Measurements from ENCODE around the gene DGKG. TPM values are rescaled to one million over a fixed set of nuclear protein-coding genes. Genes with fewer than 3 reads are reported as not detected.

DGKG gene
- total RNA-seq, 1 donor, result 2.5 TPM

- Histone ChIP-seq H3K9me3 (ENCODE audit: low read depth, low read length) (no peaks in the 10 kb centered on the region), H4K20me1 (ENCODE audit: insufficient read depth, low read length) (no peaks in the 10 kb centered on the region), H3K4me2 (ENCODE audit: insufficient read depth, low read length) (peak overlapping the region; percentile 74), H3K79me2 (ENCODE audit: insufficient read depth, low read length) (no peaks in the 10 kb centered on the region), H3K27me3 (ENCODE audit: insufficient read depth, low read length) (peaks cover 51% of the 10 kb centered on the region), H3K36me3 (ENCODE audit: insufficient read depth, low read length) (no peaks in the 10 kb centered on the region), H2AFZ (ENCODE audit: low read length) (peak overlapping the region; percentile 59), H3K4me1 (ENCODE audit: insufficient read depth, low read length) (peaks cover 16% of the 10 kb centered on the region), H3K27ac (ENCODE audit: low read depth, low read length) (no peak overlapping the region), H3K4me3 (ENCODE audit: insufficient read depth, low read length) (peak overlapping the region; percentile 58)
- no peak for DNase-seq (ENCODE audit: insufficient read length, low spot score, missing footprints)
- no peak for TF ChIP-seq CTCF (IDR thresholded peaks at IDR 0.05; ENCODE audit: extremely low read depth, low read depth, low read length)
Measured at GRCh38 chr3:186362537-186362842, 456 bp upstream of the DGKG start.

GRCh38 chr3:186361246-186361761, 730 bp downstream of the DGKG start:
- Histone ChIP-seq H4K20me1 (ENCODE audit: insufficient read depth, low read length) (no peaks in the 10 kb centered on the region), H3K27me3 (ENCODE audit: insufficient read depth, low read length) (peaks cover 43% of the 10 kb centered on the region), H3K36me3 (ENCODE audit: insufficient read depth, low read length) (no peaks in the 10 kb centered on the region), H3K9me3 (ENCODE audit: low read depth, low read length) (no peaks in the 10 kb centered on the region), H3K79me2 (ENCODE audit: insufficient read depth, low read length) (no peaks in the 10 kb centered on the region), H2AFZ (ENCODE audit: low read length) (no peak overlapping the region), H3K4me2 (ENCODE audit: insufficient read depth, low read length) (peak overlapping the region; percentile 74), H3K4me3 (ENCODE audit: insufficient read depth, low read length) (no peak overlapping the region), H3K4me1 (ENCODE audit: insufficient read depth, low read length) (peaks cover 16% of the 10 kb centered on the region), H3K27ac (ENCODE audit: low read depth, low read length) (no peak overlapping the region)
- DNase-seq (ENCODE audit: insufficient read length, low spot score, missing footprints), result no peak
- TF ChIP-seq CTCF (IDR thresholded peaks at IDR 0.05; ENCODE audit: extremely low read depth, low read depth, low read length), result no peak

- DNase-seq (ENCODE audit: insufficient read length, low spot score, missing footprints), result no peak
- H3K4me2 ChIP-seq (ENCODE audit: insufficient read depth, low read length), result no peak overlapping the region
Measured at GRCh38 chr3:186360779-186361178, 1.3 kb downstream of the DGKG start.

GRCh38 chr3:186359078-186359477, 3.0 kb downstream of the DGKG start:
- H3K79me2 ChIP-seq (ENCODE audit: insufficient read depth, low read length), result no peaks in the 10 kb centered on the region
- no peak overlapping the region for H3K4me3 ChIP-seq (ENCODE audit: insufficient read depth, low read length)
- H3K27me3 ChIP-seq (ENCODE audit: insufficient read depth, low read length), result peaks cover 38% of the 10 kb centered on the region
- H3K27ac ChIP-seq (ENCODE audit: low read depth, low read length), result no peak overlapping the region
- no peak overlapping the region for H3K4me2 ChIP-seq (ENCODE audit: insufficient read depth, low read length)
- no peak for DNase-seq (ENCODE audit: insufficient read length, low spot score, missing footprints)
- TF ChIP-seq CTCF (IDR thresholded peaks at IDR 0.05; ENCODE audit: extremely low read depth, low read depth, low read length), result no peak
- no peak overlapping the region for H2AFZ ChIP-seq (ENCODE audit: low read length)
- peaks cover 12% of the 10 kb centered on the region for H3K4me1 ChIP-seq (ENCODE audit: insufficient read depth, low read length)
- H3K9me3 ChIP-seq (ENCODE audit: low read depth, low read length), result no peaks in the 10 kb centered on the region
- no peaks in the 10 kb centered on the region for H3K36me3 ChIP-seq (ENCODE audit: insufficient read depth, low read length)
- no peaks in the 10 kb centered on the region for H4K20me1 ChIP-seq (ENCODE audit: insufficient read depth, low read length)

More at GRCh38 chr3:186360779-186361178, 1.3 kb downstream of the DGKG start:
- Histone ChIP-seq H3K27me3 (ENCODE audit: insufficient read depth, low read length) (peaks cover 43% of the 10 kb centered on the region), H3K4me1 (ENCODE audit: insufficient read depth, low read length) (peaks cover 16% of the 10 kb centered on the region), H3K4me3 (ENCODE audit: insufficient read depth, low read length) (no peak overlapping the region), H3K79me2 (ENCODE audit: insufficient read depth, low read length) (no peaks in the 10 kb centered on the region), H2AFZ (ENCODE audit: low read length) (no peak overlapping the region), H3K9me3 (ENCODE audit: low read depth, low read length) (no peaks in the 10 kb centered on the region), H3K27ac (ENCODE audit: low read depth, low read length) (no peak overlapping the region), H3K36me3 (ENCODE audit: insufficient read depth, low read length) (no peaks in the 10 kb centered on the region), H4K20me1 (ENCODE audit: insufficient read depth, low read length) (no peaks in the 10 kb centered on the region)
- no peak for TF ChIP-seq CTCF (IDR thresholded peaks at IDR 0.05; ENCODE audit: extremely low read depth, low read depth, low read length)

All from osteoblast (primary cell).